AML-193 (cell line): ENCODE data around the gene BICDL1.
A peak's percentile ranks its signal among the peaks of the same experiment; 100 is the strongest.

Experiments
- DNase-seq, 2 experiments: peaks; one replicate each; lab custom pipeline; 2025; lab: John Stamatoyannopoulos, UW

BICDL1 gene

DNA sequence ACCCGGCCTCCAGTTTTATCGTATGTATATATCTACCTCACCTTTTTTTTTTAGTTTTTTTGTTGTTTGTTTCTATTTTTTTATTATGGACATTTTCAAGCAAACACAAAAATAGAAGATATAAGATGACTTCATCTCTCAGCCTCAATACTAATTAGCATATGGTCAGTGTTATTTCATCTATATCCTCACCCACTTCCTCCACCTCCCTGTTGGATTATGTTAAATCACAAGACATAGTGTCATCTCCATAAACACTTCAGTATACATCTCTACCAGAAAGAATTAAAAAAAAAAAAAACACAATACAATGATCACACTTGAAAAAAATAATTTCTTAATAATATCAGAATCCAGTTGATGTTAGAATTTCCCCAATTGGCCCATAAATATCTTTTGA is 92.6 kb downstream of the BICDL1 start:
- DNase-seq, result no peak

DNA sequence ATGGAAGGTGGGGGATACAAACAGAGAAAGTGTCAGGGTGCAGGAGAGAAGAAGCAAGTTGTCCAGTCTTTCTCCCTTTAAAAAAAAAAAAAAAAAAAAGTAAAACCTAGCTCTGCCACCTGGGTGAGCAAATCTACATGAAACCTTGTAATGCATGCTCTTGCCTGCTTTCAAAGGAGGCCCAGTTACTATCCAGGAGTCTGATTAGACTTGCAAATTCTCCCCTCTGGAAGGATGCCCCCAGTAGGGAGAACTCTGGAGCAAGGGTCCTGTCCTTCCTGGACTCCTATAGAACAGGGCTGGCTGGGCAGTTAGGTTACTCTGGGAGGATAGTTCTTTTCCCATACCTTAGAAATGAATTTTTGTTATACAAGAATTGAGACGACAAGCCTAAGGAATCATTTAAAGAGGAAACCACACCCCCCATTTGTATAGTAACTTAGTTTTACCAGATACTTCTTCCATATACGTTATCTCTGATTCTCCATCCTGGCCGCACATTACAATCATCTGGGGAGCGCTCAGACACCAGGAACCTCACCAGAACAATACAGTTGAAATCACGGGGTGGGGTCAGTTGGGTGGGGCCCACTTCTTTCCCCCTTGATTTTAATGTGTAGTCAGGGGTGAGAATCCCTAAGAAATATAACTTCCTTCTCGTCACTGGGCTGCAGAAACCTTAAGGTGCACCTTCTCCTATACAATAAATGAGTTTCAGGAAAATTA is 97.0 kb downstream of the BICDL1 start:
- no peak for DNase-seq

- DNase-seq, result peak; percentile 95 to 96
These were observed 98.0 kb downstream of the BICDL1 start for GRCh38 chr12:120086801-120087621.

DNA sequence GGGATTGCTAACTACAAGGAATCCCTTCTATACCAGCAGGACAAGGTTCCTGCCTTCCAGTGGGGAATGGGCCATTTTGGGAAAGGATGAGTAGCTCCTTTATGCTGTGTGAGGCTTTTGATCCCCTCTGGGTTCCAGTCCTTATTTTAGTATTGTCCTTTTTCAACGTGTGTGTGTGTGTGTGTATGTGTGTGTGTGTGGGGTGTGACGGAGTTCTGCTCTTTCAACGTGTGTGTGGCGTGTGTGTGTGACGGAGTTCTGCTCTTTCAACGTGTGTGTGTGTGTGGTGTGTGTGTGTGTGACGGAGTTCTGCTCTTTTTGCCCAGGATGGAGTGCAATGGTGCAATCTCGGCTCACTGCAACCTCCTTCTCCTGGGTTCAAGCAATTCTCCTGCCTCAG is 100.1 kb downstream of the BICDL1 start:
- no peak for DNase-seq

GRCh38 chr12:120089796-120090195 is 100.8 kb downstream of the BICDL1 start:
- DNase-seq, result no peak

- DNase-seq, result no peak
These were observed 101.2 kb downstream of the BICDL1 start for GRCh38 chr12:120090206-120090605.

- no peak for DNase-seq
These were observed 101.7 kb downstream of the BICDL1 start for GRCh38 chr12:120090626-120091295.

DNA sequence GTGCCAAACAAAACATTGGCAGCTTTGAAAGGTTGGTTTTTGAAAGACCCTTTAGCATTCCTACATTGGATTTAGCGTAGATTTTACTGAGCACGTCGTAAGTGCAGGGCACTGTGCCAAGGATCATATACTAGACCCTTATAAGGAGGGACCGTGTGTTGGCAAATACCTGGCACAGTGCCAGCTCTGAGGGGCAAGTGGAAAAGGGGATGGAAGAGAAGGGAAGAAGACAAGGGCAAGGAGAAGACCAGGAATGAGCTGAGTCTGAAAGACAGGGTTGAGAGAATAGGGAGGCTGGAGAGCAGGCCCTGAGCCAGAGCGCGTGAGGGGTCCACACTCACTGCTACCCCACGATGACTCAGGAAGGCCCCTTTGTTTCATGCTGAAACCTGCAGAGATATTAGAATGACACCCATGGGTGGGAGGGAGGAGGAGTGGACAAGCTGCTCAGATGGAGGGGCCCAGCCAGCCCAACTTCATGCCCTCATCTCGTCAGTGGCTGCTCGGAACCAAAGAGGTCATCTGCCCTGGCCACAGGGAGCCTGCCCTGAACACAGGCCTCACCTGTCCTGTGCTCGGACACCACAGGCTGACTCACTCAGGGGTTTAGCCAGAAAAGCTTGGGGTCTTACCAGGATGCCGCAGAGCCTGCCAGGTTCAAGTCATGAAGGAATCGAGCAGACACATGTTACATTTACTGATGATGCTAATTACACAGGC is 102.5 kb downstream of the BICDL1 start:
- no peak for DNase-seq

- DNase-seq, result no peak
These were observed 103.7 kb downstream of the BICDL1 start for GRCh38 chr12:120092551-120093335.

- DNase-seq, result no peak
These were observed 104.2 kb downstream of the BICDL1 start for GRCh38 chr12:120093336-120093591.

- no peak for DNase-seq
These were observed 104.7 kb downstream of the BICDL1 start for GRCh38 chr12:120093592-120094355.

GRCh38 chr12:120094485-120094884 is 105.4 kb downstream of the BICDL1 start:
- DNase-seq, result no peak

DNA sequence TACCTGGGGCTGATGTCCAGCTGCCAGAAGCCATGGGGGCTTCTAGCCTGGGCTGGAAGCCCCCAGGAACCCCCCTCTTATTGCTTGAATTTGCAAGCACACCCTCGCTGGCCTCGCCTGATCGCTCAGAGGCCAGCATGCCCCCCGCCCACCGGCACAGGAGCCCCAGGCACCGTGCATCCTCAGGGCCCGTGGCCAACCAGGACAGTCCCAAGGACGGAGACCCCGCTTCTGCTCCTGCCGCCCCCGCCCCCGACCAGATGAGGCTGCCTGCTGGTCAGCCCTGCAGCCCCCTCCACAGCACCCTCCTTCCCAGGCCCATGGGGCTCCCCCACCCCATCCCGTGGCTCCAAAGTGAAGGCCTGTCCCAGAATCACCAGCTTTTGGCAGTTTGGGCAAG is 106.3 kb downstream of the BICDL1 start:
- DNase-seq, result no peak

DNA sequence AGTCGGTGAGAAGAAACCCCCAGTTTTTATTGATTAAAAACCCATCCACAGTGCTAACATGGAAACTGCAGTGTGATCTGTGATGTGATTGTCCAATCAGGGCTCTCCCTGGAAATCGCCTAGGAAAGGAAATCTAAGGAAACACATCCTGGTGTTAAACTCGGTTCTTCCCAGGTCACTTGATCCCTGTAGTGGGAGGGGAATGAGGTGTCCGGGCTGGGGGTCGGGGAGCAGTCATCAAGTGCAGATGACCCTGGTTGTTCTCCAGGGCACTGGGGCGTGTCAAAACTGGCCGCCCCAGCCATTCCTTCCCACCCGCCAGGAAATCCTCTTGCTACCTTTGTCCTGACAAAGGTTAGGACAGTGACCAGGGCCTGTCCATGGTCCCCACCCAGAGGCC is 106.7 kb downstream of the BICDL1 start:
- DNase-seq, result no peak

DNA sequence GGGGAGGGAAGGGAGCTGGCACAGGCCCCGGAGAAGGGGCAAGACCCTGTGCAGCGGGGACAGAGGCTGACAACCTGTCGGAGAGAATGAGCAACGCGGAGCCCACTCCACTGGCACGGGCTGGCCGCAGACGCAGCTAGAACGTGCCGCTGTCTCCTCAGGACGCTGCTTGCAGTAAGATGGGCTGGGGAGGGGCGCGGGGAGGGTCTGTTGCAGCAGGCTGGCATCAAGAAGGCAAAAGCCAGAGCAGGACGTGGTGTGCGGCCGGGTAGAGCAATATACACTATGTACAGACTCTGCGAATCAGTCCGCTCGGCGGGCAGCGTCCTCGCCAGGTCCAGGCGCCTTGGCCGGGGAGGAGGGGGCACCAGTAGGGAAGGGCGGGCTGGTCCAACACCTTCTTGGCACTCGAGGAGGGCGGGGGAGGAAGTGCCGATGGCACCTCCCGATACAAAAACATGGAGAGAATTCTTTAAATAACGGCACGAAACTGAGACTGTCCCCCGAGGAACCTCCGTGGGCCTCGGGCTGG is 107.7 kb downstream of the BICDL1 start:
- no peak for DNase-seq

DNA sequence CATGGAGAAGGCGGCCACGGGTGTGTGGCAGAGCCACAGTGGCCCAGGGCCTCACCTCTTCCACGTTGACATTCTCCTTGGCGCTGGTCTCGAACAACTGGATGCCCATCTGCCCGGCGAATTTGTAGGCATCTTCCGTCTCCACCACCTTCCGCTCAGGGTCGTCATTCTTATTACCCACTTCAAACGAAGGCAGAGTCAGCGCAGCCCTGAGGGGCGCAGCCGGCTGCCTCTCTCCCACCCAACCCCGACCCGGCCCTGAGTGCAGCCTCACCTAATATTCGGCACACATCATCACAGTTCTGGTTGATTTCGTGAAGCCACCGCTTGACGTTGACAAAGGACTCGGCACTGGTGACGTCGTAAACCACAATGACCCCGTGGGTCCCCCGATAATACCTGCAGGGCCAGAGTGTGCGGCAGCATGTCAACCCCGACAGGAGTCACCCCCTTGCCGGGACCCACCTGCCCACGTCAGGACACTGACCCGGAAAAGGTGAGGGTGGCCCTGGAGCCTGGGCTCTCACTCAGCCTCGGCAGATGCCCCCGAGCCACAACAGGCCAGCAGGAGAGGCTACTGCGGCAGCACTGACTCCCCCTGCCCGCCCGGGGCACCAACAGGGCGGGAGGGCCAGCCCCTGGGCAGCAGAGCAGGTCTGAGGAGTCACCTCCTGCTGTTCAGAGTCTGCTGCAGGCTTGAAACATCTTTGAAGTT is 109.9 kb downstream of the BICDL1 start:
- no peak for DNase-seq

DNA sequence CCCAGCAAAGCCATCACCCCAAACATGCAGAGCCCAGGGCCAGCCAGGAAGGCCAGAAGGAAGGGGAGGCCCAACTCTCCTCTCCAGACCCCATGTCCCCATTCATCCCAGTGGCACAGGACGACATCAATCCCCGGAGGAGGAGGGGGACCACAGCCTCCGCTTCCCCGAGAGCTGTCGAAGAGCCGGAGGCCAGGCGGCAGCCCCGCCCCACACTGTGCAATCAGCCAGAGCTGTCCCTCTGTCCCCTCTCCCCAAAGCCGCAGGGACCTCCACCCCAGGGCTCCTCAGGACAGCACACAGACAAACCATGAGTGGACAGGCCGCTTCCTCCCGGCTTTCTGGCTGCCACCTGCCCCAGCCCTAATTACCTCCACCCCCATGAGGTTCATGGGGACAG is 110.7 kb downstream of the BICDL1 start:
- no peak for DNase-seq

GRCh38 chr12:120100630-120101029 is 111.6 kb downstream of the BICDL1 start:
- DNase-seq, result no peak

DNA sequence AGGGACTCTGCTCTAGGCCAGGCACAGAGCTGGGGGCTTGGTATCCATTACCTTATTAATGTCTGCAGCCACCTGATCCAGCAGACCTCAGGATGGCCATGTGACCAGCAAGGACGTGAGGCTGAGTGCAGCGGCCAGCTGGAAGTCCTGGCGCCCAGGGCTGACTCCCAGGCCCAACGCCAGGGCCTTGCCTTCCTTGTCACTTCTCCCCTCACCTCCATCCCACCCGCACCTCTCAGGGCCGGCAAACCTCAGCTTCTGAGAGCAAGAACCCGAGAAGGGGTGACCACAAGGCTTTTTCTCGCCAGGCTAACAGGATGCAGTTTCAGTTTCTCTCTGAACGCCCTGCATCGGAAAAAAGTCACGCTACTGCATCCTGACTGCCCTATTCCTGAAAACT is 112.1 kb downstream of the BICDL1 start:
- no peak for DNase-seq

DNA sequence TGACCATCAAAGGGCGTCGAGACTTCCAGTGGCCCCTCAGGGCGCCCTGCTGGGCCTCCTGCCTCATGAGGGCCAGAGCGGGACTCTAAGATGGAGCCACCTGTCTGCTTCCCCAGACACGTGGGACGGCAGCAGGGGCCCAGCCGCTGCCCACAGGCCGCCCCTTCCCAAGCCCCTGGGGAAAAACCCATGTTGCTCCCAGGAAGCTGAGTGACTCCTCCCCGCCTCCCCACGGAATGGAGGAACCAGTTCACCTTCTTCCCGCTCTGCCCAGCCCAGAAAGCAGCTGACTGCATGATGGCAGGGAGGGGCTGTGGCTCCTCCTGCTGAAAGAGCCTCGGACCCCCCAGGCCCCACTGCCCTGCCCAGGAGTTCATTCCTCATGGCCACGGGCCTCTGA is 112.6 kb downstream of the BICDL1 start:
- DNase-seq, result no peak
